ENCODE results near the gene CNTROB.
A peak's percentile ranks its signal among the peaks of the same experiment; 100 is the strongest.

The CNTROB gene, protein sequence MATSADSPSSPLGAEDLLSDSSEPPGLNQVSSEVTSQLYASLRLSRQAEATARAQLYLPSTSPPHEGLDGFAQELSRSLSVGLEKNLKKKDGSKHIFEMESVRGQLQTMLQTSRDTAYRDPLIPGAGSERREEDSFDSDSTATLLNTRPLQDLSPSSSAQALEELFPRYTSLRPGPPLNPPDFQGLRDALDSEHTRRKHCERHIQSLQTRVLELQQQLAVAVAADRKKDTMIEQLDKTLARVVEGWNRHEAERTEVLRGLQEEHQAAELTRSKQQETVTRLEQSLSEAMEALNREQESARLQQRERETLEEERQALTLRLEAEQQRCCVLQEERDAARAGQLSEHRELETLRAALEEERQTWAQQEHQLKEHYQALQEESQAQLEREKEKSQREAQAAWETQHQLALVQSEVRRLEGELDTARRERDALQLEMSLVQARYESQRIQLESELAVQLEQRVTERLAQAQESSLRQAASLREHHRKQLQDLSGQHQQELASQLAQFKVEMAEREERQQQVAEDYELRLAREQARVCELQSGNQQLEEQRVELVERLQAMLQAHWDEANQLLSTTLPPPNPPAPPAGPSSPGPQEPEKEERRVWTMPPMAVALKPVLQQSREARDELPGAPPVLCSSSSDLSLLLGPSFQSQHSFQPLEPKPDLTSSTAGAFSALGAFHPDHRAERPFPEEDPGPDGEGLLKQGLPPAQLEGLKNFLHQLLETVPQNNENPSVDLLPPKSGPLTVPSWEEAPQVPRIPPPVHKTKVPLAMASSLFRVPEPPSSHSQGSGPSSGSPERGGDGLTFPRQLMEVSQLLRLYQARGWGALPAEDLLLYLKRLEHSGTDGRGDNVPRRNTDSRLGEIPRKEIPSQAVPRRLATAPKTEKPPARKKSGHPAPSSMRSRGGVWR

DNA sequence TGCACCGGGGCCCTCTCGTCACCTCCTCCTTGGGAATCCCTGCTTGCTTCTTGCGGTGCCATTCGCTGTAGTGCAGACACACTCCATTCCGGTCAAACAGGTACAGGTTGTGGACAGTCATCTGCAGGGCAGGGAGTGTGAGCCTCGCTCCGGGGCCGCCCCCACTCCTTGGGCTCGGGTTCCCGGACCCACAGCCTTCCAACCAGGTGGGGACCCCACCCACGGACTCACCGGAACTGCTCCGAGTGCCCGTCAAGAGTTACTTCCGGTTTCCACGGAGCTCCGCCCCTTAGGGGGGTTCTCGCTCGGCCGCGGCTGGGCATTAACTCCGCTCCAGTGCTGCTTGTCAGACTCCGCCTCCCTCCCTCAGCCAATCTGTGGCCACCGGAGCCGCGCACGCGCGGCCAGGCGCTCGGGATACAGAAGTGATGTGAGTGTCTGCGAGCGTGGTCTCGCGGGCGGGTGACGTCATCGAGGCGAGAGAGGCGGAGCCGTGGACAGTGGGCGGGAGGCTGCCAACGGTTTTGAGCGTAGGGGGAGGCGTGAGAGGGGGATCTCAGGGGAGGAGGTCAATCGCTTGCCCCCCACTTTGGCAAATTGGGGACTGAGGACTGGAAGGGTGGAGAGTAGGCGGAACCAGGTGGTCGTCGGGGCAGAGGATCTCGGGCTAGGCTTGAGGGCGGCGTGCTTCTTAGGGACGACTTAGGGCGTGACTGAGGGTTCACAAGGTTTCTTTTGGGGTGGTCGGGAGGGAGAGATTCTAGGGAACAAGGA, at the start of gene CNTROB, which contains the start of gene TRAPPC1:
Gene CNTROB, plus strand, starts transcription at position 498 of the 774 bp plus-strand sequence. CDS start 874 bp downstream, outside the sequence.
Gene TRAPPC1, minus strand, starts transcription at position 238 of the 774 bp plus-strand sequence. Its CDS starts 117 bp downstream, at position 121.
- peak; percentile 99 for DNase-seq (ENCODE audit: low spot score)

DNA sequence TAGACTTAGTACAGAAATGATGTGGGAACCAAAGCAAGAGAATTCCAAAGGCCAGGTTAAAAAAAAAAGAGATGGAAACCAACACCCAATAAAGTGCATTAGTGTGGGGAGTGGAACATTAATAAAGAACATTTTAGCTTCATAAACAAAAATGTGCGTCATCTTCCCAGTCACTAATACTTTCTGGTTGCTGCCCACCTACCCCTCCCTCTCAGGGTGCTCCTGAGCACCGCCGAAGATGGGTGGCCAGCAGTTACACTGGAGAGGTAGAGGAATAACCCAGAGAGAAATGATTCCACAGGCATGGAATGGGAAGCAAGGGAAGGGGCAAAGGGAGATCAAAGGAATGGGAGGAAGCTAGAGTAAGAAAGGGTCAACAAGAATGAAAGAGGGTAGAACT, 49.4 kb upstream of the CNTROB start:
- DNase-seq (ENCODE audit: low spot score) = no peak

DNA sequence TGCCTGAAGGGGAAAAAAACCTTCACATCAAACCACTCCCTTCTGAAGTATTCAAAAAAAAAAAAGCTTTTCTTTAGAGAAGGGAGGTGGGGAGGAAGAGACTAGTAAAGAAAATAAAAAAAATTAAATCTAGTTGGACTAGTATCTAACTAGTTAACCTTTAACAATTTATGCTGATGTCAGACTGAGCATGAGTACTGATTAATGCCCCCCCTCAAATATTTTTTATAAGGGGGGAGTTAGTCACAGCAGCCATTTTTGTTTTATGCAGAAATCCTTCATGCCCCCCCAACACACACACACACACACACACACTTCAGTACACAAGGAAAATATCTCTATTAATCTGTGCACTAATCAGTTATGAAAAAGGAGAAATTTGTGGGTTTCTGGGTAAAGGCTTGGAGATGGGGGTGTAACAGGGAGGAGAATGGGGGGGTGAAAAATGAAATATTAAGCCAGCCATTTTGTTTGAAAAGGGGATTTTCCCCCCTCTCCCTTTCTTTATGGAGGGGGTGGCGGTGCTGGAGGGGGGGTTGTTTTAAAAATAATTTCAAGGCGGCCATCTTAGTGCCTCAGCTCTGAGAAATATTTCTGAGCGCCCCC, 48.1 kb upstream of the CNTROB start:
- DNase-seq (ENCODE audit: low spot score) = no peak

DNA sequence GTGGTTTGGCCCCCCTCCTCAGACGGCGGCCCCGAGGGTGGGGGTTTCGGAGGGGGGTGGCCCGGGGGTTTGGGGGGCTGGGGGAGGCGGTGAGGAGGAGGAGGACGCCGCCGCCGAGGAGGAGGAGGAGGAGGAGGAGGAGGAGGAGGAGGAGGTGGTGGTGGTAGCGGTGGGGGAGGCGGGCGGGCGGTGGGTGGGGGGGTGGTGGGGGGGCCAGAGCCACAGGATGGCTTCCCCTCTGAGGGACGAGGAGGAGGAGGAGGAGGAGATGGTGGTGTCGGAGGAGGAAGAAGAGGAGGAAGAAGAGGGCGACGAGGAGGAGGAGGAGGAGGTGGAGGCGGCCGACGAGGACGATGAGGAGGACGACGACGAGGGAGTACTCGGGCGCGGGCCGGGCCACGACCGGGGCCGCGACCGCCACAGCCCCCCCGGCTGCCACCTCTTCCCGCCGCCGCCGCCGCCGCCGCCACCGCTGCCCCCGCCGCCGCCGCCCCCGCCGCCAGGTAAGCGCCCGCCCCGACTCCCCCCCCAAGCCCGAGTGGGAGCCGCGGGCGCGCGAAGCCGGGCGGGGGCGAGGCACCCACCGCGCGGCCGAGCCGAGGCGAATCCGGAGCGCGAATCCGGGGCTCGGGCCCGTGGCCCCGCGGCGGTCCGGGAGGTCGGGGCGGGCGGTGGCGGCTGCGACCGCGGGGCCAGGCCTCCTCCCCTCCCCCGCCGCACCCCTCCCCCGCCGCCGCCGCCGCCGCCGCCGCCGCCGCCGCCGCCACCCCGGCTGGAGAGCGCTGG, 47.2 kb upstream of the CNTROB start:
- DNase-seq (ENCODE audit: low spot score) = peak; percentile 44

DNA sequence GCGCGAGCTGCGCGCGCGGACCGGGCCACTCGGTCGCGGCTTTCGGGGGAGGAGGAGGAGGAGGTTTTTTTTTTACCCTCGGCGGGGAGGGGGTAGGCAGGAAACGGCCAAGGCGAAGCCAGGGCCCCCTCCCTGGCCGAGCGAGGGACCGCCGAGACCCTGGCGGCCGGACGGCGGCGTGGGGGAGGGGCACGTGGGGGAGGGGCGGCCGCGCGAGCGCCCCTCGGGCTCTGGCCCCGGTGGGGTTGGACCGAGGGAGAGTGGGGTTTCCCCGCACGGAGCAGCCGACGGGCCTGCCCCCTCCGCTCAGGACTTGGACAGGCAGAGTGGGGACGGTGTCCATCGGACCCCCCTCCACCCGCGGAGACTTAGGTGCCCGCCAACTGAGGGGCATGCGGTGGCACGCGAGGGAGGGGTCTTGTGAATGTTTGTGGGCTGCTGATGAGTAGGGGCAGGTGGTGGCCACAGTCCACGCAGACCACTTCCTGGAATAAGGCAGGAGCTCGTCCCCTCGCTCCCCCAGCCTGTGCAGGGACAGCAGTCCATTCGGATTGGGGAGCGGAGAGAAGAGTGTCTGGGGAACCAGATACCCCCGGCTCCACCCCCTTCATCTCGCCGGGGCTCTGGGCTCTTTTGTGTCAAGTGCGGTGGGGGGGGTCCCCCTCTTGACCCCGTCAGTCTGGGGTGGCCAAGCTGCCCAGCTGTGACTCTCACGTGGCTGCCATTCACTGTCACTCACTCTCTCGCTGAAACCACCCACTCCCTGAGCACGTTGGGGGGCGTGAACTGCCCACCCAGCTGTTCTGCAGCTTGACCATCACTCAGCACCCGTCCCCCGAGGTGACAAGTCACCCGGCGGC, 46.4 kb upstream of the CNTROB start:
- peak; percentile 81 for DNase-seq (ENCODE audit: low spot score)

DNA sequence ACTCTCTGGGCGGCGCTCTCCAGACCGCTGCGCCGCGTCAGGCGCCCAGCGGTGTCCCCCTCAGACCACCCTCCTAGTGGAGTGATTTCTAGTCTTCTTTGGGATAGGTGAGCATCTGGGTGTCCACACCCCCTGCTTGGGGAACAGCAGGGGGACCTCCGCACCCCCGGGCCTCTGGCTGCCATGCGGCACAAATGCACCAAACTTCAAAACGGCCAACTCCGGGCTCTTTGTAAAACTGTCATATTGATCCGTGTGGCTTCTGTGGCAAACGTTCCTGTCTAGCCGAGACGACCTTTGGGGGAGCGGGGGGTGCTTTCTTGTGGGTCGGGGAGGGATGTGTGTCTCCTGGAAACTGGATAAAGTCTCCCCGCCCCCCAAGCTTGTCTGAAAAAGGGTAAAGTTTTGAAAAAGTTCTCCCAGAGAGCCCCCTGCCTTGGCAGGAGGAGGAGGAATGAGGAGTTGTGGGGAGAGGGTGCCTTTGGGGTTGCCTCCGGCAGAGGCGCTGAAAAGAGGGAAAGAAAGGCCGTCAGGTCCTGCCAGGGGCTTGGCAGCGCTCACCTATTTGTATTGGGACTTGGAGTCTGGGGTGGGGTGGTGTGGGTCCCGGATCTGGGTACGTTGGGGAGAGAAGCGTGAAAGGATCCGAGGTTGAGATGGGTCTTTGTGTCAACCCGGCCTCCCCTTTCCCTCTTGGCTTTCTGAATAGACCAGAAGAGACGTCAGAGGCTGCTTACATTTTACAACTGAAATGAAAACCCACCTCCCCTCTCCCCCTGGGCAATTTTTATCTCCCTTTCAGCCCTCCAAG, 45.6 kb upstream of the CNTROB start:
- DNase-seq (ENCODE audit: low spot score) = peak; percentile 54

DNA sequence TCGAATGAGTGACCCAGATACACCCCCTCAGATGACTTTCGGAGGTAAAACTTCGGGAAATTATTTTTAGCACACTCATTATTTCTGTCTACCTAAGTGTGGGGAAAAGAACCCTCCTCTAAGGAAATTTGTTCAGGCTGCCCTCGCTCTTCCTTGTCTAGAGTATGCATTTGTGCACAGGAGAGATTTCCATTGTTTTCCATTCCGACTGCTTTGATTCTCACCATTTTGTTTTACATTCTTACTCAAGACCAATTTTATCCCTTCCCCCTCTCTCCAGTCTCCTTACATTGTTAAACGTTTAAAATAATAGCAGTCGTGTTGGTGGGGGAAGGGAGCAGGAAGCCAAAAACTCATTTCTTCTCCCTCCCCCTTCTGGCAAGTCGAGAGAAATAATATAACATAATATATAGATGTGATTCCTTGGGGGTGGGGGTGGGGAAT, 44.9 kb upstream of the CNTROB start:
- no peak for DNase-seq (ENCODE audit: low spot score)

DNA sequence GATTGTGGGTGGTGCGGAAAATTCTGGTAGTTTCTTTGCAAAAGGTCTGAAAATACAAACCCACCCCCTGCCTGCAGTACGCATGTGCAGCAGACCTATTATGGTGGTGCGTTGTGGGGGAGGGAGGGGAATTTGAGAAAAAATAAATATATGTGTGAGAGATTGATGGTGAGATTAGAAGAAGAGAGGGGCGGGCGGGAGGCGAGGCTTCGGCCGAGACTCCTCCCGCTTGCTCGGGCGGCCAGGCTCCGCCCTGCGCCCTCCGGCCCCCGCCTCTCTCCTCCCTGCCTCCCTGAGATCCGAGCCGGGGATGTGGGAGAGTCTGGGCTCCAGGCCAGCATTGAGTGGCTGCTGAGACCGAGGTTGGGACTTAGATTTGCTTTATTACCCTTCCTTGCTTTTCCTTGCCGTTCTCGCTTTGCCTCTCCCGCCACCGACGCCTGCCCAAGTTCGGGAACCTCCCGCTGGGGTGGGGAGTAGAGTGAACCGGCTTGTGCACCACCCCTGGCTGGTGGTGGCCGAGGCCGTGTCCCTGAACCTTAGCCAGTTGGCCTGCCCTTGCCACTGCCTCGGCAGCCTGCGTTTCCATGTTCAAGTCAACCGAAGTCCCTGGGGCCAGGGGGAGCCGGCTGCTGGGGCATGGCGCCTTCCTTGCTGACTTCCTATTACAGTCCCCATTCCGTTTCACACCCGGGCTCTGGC, 44.4 kb upstream of the CNTROB start:
- DNase-seq (ENCODE audit: low spot score) = peak; percentile 89

DNA sequence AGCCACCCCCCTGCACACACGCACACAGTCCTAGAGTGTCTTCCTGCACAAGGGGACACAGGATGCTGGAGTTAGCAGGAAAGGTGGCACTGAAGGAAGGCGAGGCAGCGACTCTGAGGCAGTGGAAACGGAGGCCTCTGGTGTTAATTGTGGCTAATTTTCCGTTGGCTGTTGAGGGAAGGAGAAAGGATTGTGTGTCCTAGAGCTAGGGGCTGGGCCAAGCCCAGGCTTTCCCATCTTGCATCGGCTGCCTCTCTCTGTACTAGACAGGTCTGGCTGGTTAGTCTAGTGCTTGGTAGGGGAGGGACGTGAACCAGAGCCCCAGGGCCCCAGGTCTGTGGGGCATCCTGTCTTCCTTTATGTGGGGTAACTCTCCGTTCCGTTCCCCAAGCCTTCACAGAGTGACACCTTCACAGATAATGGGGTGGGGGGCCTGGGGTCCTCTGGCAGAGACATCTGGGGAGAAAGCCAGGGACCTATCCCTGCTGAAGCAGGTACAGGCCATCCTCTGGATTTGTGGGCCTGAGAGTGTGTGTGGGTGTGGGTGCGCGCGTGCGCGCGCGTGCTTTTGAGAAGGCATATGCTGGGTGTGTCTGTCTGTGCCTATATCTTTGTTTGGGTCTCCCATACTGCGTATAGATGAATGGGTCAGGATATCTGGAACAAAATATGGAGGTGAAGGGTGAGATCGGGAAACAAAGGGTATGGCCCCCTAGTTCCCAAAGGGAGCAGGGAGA, 43.7 kb upstream of the CNTROB start, which contains the start of gene CHD3:
Gene CHD3, plus strand, starts transcription at position 606 of the 737 bp plus-strand sequence. CDS start 212 bp downstream, outside the sequence.
- DNase-seq (ENCODE audit: low spot score) = no peak

DNA sequence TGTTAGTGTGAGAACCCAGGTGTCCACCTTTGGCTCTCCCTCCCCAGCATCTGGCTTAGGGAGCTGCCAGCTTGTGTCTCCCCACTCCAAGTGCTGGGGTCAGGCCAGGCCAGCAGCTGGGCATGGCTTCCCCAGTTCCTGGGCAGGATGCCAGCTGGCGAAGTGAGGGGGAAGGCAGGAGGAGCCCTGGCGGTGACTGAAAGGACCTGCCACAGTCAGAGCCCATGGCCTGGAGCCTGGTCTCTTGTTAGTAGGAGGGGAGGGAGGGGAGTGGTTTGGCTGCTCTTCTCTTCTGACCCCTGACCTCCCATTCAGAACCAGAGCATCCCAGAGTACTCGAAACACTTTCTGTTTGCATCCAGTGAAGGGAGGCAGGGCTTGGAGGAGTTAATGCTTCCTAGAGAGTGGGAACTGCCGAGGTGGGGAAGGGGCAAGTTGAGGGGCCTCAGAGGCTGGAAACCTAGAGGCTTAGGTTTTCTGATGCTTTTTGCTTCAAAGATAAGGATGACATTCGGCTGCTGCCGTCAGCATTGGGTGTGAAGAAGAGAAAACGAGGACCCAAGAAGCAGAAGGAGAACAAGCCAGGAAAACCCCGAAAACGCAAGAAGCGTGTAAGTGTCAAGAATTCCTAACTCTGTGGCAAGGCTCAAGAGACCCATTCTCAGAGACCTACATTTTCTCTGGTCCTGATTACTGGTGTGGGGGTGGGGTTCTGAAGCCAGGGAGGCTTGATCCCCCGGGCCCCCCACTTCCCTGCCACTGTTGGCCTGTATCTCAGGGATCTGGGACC, 42.6 kb upstream of the CNTROB start:
- peak; percentile 76 for DNase-seq (ENCODE audit: low spot score)

DNA sequence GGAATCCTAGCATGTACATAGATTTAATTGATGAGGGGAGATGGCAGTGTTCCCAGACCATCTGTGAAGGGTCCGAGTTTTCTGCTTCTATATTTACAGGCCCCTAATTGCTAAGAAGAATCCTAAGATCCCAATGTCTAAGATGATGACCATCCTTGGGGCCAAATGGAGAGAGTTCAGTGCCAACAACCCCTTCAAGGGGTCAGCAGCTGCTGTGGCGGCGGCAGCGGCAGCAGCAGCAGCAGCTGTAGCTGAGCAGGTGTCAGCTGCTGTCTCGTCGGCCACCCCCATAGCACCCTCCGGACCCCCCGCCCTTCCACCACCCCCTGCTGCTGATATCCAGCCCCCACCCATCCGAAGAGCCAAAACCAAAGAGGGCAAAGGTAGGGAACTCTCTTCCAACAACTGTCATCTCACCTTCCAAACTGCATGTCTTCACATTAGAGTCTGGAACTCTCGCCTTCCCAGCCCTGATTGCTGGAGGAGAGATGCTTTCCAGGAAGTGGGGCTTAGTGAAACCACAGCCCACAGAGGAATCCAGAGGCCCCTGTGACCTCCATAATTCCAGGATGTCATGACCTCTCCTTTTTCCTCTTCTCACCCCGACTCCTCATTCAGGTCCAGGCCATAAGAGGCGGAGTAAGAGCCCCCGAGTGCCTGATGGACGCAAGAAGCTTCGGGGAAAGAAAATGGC, 38.7 kb upstream of the CNTROB start:
- no peak for DNase-seq (ENCODE audit: low spot score)

DNA sequence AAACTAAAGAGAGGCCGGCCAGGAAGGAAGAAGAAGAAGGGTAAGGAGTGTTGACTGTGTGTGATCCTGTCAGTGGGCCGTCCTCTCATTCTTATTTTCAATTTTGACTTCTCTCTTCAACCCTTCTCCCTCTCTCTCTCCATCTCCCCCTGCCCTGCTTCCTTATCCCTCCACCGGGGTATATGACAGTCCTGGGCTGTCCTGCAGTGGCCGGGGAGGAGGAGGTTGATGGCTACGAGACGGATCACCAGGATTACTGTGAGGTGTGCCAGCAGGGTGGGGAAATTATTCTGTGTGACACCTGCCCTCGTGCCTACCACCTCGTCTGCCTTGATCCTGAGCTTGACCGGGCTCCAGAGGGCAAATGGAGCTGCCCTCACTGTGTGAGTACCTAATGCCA, 37.8 kb upstream of the CNTROB start:
- DNase-seq (ENCODE audit: low spot score) = no peak

DNA sequence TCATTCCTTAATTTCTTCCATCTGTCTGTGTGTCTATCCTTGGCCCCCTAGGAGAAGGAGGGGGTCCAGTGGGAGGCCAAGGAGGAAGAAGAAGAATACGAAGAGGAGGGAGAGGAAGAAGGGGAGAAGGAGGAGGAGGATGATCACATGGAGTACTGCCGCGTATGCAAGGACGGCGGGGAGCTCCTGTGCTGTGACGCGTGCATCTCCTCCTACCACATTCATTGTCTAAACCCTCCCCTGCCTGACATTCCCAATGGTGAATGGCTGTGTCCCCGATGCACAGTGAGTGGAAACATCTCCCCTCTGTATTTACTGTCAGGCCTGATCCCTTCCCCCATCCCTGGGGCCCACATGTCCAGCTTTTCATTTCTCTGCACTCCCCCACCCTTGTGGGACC, 37.1 kb upstream of the CNTROB start:
- DNase-seq (ENCODE audit: low spot score) = no peak

DNA sequence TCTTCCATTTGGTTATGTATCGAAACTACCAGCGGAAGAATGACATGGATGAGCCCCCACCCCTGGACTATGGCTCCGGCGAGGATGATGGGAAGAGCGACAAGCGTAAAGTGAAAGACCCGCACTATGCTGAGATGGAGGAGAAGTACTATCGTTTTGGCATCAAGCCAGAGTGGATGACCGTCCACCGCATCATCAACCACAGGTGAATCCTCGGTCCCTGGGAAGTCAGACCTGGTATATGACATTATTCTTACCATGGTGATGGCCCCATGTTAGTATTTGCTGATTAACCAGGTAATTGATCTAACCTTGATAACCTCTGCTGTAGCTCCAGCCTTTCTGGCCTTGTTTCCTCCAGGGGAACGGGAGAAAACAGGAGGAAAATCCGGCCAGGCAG, 34.9 kb upstream of the CNTROB start:
- DNase-seq (ENCODE audit: low spot score) = no peak

DNA sequence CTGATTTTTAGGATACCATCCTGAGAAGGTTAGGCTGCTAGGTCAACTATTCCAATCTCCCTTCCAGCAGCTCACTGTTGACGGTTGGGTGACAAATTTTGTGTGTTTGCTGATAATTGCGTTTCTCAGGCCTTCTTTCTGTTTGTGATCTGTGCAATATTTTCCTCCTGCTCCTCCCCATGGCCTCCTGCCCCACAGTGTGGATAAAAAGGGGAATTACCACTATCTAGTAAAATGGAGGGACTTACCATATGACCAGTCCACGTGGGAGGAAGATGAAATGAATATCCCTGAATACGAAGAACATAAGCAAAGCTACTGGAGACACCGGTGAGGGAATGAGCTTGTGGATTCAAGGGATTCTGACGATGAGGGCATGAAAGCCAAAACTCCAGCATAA, 34.2 kb upstream of the CNTROB start:
- no peak for DNase-seq (ENCODE audit: low spot score)

Data from iPS-NIHi11 (cell line).